Upper lobe of left lung (tissue), 4 donors: ENCODE results near the gene CCSAP.

Source experiments
- EP300 ChIP-seq, 4 donors: sonication (generic); formaldehyde crosslinking; IDR thresholded peaks; one replicate each; pipeline ENCODE4 v1.5.1; 2017; ENCODE audit warnings: antibody characterized with exemption in 4 of 4, control low read depth in 2 of 4
- POLR2A ChIP-seq, 4 donors: fragments of 450-650 bp; IDR thresholded peaks; one replicate each; pipeline ENCODE4 v1.5.1; 2016 to 2017; ENCODE audit warnings: antibody characterized with exemption in 4 of 4, mild to moderate bottlenecking in 2 of 4
- POLR2AphosphoS5 ChIP-seq, 2 donors: sonication (generic); formaldehyde crosslinking; IDR thresholded peaks; one replicate each; pipeline ENCODE4 v1.5.1; 2017; ENCODE audit warnings: antibody characterized with exemption in 2 of 2
- TF ChIP-seq, protein P1 (sequence below), 6 experiments: fragments of 450-650 bp in 4 of 6; fragments of 200-600 bp in 2 of 6; sonication (generic) in 2 of 6; IDR thresholded peaks; one replicate each; pipeline ENCODE4 v1.5.1; 2016 to 2019; ENCODE audit warnings: antibody characterized with exemption in 6 of 6

DNA sequence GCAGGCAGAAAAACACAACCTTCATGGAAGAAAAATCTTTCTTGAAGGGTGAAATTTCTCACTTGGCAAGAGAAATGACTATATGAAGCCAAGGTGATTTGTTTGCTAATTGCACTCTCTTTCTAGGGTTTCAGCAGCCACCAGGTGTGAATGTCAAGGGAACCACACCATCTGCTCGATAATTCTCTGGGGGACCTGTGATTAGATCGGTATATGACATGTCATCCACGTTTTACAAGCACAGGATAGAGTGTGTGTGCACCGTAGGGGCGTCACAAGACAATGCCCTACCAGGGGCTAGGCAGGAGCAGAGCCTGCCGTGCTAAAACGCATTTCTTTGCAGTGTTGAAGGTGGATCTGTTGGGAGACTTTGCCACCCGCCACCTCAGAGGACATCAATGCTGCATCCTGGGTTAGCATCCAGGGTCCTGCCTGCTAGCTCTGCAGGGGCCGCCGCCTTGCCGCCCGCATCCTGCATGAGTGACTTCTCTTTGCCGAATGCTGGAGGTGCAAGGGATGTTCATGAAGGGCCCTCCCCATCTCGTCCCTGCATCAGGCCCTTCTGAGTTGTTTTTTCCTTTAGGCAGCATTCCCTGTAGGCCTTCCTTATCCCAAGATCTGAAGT, 37.8 kb upstream of the CCSAP start:
- TF ChIP-seq POLR2AphosphoS5 (IDR thresholded peaks at IDR 0.05) (no peak), POLR2A (IDR thresholded peaks at IDR 0.05) (no peak), EP300 (IDR thresholded peaks at IDR 0.05) (no peak)
- TF ChIP-seq, protein P1, sequence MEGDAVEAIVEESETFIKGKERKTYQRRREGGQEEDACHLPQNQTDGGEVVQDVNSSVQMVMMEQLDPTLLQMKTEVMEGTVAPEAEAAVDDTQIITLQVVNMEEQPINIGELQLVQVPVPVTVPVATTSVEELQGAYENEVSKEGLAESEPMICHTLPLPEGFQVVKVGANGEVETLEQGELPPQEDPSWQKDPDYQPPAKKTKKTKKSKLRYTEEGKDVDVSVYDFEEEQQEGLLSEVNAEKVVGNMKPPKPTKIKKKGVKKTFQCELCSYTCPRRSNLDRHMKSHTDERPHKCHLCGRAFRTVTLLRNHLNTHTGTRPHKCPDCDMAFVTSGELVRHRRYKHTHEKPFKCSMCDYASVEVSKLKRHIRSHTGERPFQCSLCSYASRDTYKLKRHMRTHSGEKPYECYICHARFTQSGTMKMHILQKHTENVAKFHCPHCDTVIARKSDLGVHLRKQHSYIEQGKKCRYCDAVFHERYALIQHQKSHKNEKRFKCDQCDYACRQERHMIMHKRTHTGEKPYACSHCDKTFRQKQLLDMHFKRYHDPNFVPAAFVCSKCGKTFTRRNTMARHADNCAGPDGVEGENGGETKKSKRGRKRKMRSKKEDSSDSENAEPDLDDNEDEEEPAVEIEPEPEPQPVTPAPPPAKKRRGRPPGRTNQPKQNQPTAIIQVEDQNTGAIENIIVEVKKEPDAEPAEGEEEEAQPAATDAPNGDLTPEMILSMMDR (IDR thresholded peaks at IDR 0.05) = no peak
